ENCODE data around the gene WBP1. TPM values are rescaled to one million over a fixed set of nuclear protein-coding genes. Genes with fewer than 3 reads are reported as not detected.
"Not testable (repeated sequence)": the region's sequence is repeated elsewhere in the genome, so short reads cannot be mapped to it uniquely, and the experiment has no call there.

WBP1 gene
- total RNA-seq, 4 donors from 2014 or later, result 40.0 to 56.4 (median 47.2) TPM

GRCh38 chr2:74464406-74464805 lies 6.2 kb downstream of the WBP1 start:
- intact Hi-C loops (cut with DNase I), result no loop called here
- WGBS, result 10% methylated on average over 6 of the region's 13 CpGs
- peaks cover 14 to 32% (median 28%) of the 10 kb centered on the region in 4 donors for H3K4me1 ChIP-seq

DNA sequence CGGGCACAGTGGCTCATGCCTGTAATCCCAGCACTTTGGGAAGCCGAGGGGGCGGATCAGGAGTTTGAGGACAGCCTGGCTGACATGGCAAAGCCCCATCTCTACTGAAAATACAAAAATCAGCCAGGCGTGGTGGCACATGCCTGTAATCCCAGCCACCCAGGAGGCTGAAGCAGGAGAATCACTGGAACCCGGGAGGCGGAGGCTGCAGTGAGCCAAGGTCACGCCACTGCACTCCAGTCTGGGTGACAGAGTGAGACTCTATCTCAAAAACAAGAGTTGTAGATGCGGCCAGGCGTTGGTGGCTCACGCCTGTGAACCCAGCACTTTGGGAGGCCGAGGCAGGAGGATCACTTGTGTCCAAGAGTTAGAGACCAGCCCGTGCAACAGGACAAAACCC lies 12.5 kb downstream of the WBP1 start:
- H3K9me3 ChIP-seq; DNase-seq (ENCODE audit: extremely low spot score); H3K27me3 ChIP-seq; H3K4me3 ChIP-seq; intact Hi-C loops (cut with DNase I): not testable (repeated sequence)
- Histone ChIP-seq H3K27ac (replicated peaks in 1 of 4) (peak overlapping the region in 2 of 4 donors; percentile 33 to 80), H3K4me1 (peaks cover 24 to 35% (median 30%) of the 10 kb centered on the region in 4 donors), H3K36me3 (peaks cover 9 to 21% (median 17%) of the 10 kb centered on the region in 4 donors)
- WGBS, result 96% methylated on average over 12 of the region's 12 CpGs

More at GRCh38 chr2:74464406-74464805, 6.2 kb downstream of the WBP1 start:
- peaks cover 14 to 26% (median 23%) of the 10 kb centered on the region in 4 donors for H3K36me3 ChIP-seq
- H3K4me3 ChIP-seq, result peak overlapping the region; percentile 76 to 99 (median 89)
- no peak for DNase-seq (ENCODE audit: extremely low spot score)
- TF ChIP-seq POLR2AphosphoS5 (IDR thresholded peaks at IDR 0.05) (no peak), POLR2A (IDR thresholded peaks at IDR 0.05; ENCODE audit: low read depth) (no peak), EP300 (IDR thresholded peaks at IDR 0.05) (no peak)
- TF ChIP-seq, protein P1, sequence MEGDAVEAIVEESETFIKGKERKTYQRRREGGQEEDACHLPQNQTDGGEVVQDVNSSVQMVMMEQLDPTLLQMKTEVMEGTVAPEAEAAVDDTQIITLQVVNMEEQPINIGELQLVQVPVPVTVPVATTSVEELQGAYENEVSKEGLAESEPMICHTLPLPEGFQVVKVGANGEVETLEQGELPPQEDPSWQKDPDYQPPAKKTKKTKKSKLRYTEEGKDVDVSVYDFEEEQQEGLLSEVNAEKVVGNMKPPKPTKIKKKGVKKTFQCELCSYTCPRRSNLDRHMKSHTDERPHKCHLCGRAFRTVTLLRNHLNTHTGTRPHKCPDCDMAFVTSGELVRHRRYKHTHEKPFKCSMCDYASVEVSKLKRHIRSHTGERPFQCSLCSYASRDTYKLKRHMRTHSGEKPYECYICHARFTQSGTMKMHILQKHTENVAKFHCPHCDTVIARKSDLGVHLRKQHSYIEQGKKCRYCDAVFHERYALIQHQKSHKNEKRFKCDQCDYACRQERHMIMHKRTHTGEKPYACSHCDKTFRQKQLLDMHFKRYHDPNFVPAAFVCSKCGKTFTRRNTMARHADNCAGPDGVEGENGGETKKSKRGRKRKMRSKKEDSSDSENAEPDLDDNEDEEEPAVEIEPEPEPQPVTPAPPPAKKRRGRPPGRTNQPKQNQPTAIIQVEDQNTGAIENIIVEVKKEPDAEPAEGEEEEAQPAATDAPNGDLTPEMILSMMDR (IDR thresholded peaks at IDR 0.05), result no peak
- no peaks in the 10 kb centered on the region for H3K27me3 ChIP-seq
- no peaks in the 10 kb centered on the region for H3K9me3 ChIP-seq
- peak overlapping the region; percentile 77 to 90 (median 82) for H3K27ac ChIP-seq (replicated peaks in 1 of 4)

DNA sequence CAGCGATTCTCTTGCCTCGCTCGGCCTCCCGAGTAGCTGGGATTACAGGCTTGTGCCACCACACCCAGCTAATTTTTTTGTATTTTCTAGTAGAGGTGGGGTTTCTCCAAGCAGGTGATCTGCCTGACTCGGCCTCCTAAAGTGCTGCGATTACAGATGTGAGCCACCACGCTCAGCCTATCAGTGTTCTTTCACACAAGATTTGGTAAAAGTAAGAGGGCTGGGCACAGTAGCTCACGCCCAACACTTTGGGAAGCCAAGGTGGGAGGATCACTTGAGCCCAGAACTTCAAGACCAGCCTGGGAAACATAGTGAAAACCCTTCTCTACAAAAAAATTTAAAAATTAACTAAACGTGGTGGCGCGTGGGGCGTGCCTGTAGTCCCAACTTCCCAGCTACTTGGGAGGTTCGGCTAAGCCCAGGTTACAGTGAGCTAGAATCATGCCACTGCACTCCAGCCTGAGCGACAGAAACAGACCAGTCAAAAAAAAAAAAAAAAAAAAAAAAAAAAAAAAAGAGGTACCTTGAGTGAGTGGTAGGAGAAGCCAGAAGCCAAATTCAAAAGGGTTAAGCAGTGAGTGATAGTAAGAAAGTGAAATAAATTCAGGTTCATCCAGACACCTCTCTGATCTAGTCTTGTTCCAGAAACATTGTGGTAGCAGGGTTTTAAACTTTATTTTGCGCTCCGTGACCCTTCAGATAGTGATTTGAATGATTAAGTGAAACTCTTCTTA lies 13.3 kb downstream of the WBP1 start:
- H3K4me3 ChIP-seq, result peak overlapping the region; percentile 63 to 89 (median 73)
- DNase-seq (ENCODE audit: extremely low spot score), result no peak
- WGBS, result 71% methylated on average over 10 of the region's 16 CpGs
- intact Hi-C loops (cut with DNase I), result no loop called here
- H3K27ac ChIP-seq (replicated peaks in 1 of 4), result peak overlapping the region; percentile 80 to 90 (median 84)
- TF ChIP-seq POLR2AphosphoS5 (IDR thresholded peaks at IDR 0.05) (no peak), EP300 (IDR thresholded peaks at IDR 0.05) (no peak), POLR2A (IDR thresholded peaks at IDR 0.05; ENCODE audit: low read depth) (no peak)
- TF ChIP-seq, protein P1 (IDR thresholded peaks at IDR 0.05), result no peak
- no peaks in the 10 kb centered on the region for H3K27me3 ChIP-seq
- peaks cover 20 to 27% (median 24%) of the 10 kb centered on the region in 4 donors for H3K4me1 ChIP-seq
- peaks cover 9 to 25% (median 21%) of the 10 kb centered on the region in 4 donors for H3K36me3 ChIP-seq
- H3K9me3 ChIP-seq, result no peaks in the 10 kb centered on the region

- intact Hi-C loops (cut with DNase I), result no loop called here
- WGBS, result under 1% methylated on average over 40 of the region's 66 CpGs
- TF ChIP-seq POLR2AphosphoS5 (IDR thresholded peaks at IDR 0.05) (peak; percentile 98), EP300 (IDR thresholded peaks at IDR 0.05) (no peak), POLR2A (IDR thresholded peaks at IDR 0.05; ENCODE audit: low read depth) (peak; percentile 62)
- TF ChIP-seq, protein P1 (IDR thresholded peaks at IDR 0.05), result peak in 1 of 3 experiments; percentile 21
Observed at GRCh38 chr2:74472086-74472944, 14.1 kb downstream of the WBP1 start, which contains the start of gene MRPL53. Gene MRPL53, minus strand, starts transcription at chr2:74472680. Its CDS starts 20 bp downstream, at chr2:74472660.

GRCh38 chr2:74472945-74473258 lies 14.7 kb downstream of the WBP1 start:
- DNase-seq (ENCODE audit: extremely low spot score), result no peak
- no peaks in the 10 kb centered on the region for H3K9me3 ChIP-seq
- peak overlapping the region; percentile 63 to 89 (median 73) for H3K4me3 ChIP-seq
- intact Hi-C loops (cut with DNase I), result no loop called here
- H3K36me3 ChIP-seq, result peaks cover 9 to 36% (median 30%) of the 10 kb centered on the region in 4 donors
- H3K27ac ChIP-seq (replicated peaks in 1 of 4), result peak overlapping the region; percentile 80 to 90 (median 84)
- TF ChIP-seq POLR2AphosphoS5 (IDR thresholded peaks at IDR 0.05) (no peak), POLR2A (IDR thresholded peaks at IDR 0.05; ENCODE audit: low read depth) (no peak), EP300 (IDR thresholded peaks at IDR 0.05) (no peak)
- TF ChIP-seq, protein P1 (IDR thresholded peaks at IDR 0.05), result no peak
- WGBS, result 12% methylated on average over 7 of the region's 7 CpGs
- peaks cover 20 to 28% (median 26%) of the 10 kb centered on the region in 4 donors for H3K4me1 ChIP-seq
- no peaks in the 10 kb centered on the region for H3K27me3 ChIP-seq

More at GRCh38 chr2:74472086-74472944, 14.1 kb downstream of the WBP1 start, which contains the start of gene MRPL53:
- H3K4me3 ChIP-seq, result peak within 1 kb of the TSS; percentile 63 to 89 (median 73)
- peak within 1 kb of the TSS; percentile 80 to 90 (median 84) for H3K27ac ChIP-seq (replicated peaks in 1 of 4)
- H3K9me3 ChIP-seq, result no peaks in the 10 kb centered on the region
- peaks cover 20 to 28% (median 26%) of the 10 kb centered on the region in 4 donors for H3K4me1 ChIP-seq
- peaks cover 9 to 31% (median 27%) of the 10 kb centered on the region in 4 donors for H3K36me3 ChIP-seq
- no peaks in the 10 kb centered on the region for H3K27me3 ChIP-seq
- peak; percentile 98 for DNase-seq (ENCODE audit: extremely low spot score)

All from esophagus muscularis mucosa (tissue), 4 donors.